Skin of body (tissue), 2 donors: ENCODE results near the gene FSHR. TPM values are rescaled to one million over a fixed set of nuclear protein-coding genes. Genes with fewer than 3 reads are reported as not detected.

Experiments used
- DNase-seq: peaks from one replicate; lab custom pipeline; 2025; lab: John Stamatoyannopoulos, UW
- total RNA-seq: library from RNA; depleted of rRNA; stranded (reverse); fragments of >200 nt; gene quantifications from one replicate; pipeline ENCODE4 v1.2.3, GENCODE V29; 2014

FSHR gene
- total RNA-seq, 1 donor from 2014 or later: not detected

DNA sequence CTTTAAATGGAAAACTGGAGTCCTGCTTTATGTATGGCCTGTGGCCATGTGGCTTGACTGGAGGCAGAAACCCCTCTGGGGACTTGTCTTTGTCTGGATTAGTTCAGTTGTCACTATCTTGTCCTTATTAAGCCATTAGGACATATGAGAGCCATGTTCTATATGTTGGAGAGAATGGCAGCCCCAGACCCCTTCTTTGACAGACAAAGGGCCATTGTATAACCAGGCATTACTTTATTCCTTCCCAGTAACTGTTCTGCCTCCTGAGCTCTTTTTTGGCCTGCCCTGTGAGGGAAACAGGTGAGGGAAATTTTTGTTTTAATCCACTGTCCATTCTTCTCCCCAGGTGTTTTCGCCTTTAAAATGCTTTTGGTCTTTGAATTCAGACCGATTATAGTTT lies 43.3 kb downstream of the FSHR start:
- DNase-seq: no peak

- DNase-seq: no peak
These were observed 43.7 kb downstream of the FSHR start for GRCh38 chr2:49110571-49110970.

- no peak for DNase-seq
These were observed 45.5 kb downstream of the FSHR start for GRCh38 chr2:49108851-49109250.

- no peak for DNase-seq
These were observed 45.9 kb downstream of the FSHR start for GRCh38 chr2:49108436-49108835.

- DNase-seq: no peak
These were observed 48.8 kb downstream of the FSHR start for GRCh38 chr2:49105506-49105905.

GRCh38 chr2:49102146-49102545 lies 52.2 kb downstream of the FSHR start:
- DNase-seq: no peak

DNA sequence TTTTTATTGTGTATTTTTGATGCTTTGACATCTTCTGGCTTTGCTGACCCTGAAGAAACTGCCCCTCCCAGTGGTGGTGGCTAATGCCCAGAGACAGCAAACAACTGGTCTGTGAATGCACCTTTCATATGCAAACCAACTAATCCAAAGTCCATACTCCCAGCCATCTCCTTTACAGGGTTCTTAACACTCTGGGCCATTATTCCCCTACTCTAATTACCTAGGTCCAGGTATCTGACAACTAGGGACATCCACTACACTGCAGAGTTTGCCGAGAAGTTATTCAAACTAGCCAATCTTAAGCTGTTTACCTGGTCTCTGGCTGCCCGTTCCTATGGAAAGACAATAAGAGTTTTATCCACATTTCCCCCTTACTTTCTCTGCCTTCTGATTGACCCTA lies 73.6 kb downstream of the FSHR start:
- no peak for DNase-seq

- peak; percentile 17 for DNase-seq
These were observed 83.6 kb downstream of the FSHR start for GRCh38 chr2:49070716-49071115.

DNA sequence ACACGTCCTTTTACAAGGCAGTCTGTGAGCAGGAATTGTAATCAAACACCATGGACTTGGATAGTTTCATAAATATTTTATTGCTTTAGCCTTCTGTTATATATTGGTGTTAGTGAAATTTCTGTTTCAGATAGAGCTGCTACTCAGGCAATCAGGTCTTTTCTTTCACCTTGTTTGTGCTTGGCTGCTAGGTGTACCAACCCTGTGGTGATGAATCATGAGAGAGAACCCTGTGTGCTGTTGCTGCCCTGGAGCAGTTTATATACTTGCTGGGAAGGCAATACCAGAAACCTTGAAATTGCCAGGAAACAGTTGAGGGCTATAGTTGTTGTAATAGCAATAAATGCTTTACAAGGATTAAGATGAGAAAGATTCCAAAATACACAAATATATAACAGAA lies 84.5 kb downstream of the FSHR start:
- DNase-seq: no peak

DNA sequence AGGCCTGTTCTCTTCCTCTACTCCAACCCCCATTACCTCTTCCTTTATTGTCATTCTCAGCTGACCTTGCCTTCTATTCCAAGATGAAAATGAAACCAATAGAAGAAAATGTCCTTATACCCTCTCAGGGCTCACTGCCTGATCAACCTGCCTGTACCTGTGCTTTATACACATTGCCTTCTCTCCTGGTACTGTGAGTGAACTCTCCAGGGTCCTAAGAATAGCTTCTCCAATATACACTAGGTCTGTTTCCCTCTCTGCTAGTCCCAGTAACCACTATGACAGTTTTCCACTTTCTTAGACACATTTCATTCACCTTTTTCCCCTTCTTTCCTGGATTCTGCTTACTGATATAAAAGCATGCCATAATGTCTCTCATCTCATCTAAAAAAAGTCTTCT lies 85.7 kb downstream of the FSHR start:
- no peak for DNase-seq

GRCh38 chr2:49067971-49068370 lies 86.3 kb downstream of the FSHR start:
- no peak for DNase-seq

- DNase-seq: no peak
These were observed 101.2 kb downstream of the FSHR start for GRCh38 chr2:49053156-49053555.

- DNase-seq: no peak
These were observed 104.0 kb downstream of the FSHR start for GRCh38 chr2:49050265-49050664.

- no peak for DNase-seq
These were observed 105.2 kb downstream of the FSHR start for GRCh38 chr2:49049161-49049560.

GRCh38 chr2:49045083-49045482 lies 109.2 kb downstream of the FSHR start:
- DNase-seq: no peak

- no peak for DNase-seq
These were observed 109.8 kb downstream of the FSHR start for GRCh38 chr2:49044350-49045079.

- no peak for DNase-seq
These were observed 110.8 kb downstream of the FSHR start for GRCh38 chr2:49043405-49043982.

GRCh38 chr2:49042488-49042887 lies 111.8 kb downstream of the FSHR start:
- no peak for DNase-seq

GRCh38 chr2:49041061-49041460 lies 113.3 kb downstream of the FSHR start:
- no peak for DNase-seq

GRCh38 chr2:49037197-49037596 lies 117.1 kb downstream of the FSHR start:
- no peak for DNase-seq

DNA sequence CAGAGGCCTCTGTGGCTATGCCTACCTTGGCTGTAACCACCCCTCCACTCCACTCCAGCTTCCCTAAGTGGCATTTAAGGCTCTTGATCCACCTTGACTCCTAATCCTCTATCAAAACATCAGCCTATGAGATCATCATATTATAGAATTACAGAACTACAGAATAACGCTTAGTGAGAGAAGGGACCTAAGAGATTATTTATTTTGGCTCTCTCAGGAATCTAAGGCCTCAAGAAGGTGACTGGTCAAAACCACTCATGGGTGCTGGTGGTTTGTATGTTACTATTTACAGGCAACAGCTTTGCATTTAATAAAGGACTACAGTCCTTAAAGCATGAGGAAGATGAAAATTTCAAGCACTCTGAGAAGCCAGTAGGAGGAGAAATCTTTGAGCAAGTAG lies 118.8 kb downstream of the FSHR start:
- DNase-seq: no peak

- no peak for DNase-seq
These were observed 120.7 kb downstream of the FSHR start for GRCh38 chr2:49033394-49034185.

DNA sequence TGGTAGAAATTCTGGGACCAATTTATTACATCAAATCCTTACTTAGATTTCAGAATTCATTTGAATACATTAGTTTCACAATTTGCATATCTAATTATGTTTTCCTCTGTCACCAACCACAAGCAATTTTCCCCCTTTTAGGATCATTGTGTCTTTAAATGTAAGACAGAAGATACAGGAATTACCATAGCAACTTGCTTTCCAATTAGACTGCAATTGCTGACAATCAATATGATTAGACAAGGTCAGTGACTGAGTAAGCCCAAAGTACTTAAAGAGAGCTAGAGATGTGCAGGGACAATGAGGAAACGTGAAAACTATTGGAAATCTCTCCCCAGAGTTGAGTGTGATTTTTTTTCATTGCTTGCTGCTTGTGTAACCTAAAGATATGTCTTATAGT lies 121.4 kb downstream of the FSHR start:
- no peak for DNase-seq
